GM19035 (cell line): ENCODE measurements around the gene OSBPL10.

Source experiments
- ATAC-seq: cut with Tn5 transposase; IDR thresholded peaks from one replicate; pipeline ENCODE4 v1.9.1; 2021; ENCODE audit not compliant: unreplicated experiment

OSBPL10 gene

DNA sequence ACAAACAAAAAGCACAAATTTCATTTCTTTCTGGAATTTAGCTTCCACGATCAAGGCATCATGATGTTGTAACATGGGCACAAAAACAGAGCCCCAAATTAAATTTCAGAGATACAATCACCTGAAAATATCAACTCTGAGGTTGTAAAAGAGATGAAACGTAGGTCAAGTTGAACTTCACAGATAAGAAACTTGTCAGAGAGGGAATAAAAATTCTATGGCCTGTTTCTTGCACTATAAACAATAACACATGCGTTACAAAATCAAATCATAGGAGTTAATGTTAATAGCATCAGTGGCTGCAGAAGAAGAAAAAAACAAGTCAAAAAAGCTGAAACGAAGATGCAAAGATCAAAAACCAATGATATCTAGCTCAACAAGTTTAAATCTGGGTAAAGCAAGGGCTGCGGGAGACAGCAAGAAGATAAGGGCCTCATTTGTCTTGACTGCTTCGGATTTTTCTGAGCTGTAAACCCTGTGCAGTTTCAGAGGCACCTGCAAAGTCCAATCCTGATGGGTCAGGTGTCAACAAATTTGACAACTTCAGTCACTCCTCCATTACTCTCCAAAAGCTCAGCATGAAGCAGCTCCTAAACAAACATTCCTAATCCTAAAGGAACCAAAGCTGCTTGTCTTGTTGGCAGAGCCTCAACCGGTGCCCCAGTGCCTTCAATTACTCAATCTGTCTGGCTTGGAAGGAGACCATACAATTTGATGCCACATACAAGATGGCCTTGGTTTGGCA is 228.6 kb downstream of the OSBPL10 start:
- no peak for ATAC-seq

DNA sequence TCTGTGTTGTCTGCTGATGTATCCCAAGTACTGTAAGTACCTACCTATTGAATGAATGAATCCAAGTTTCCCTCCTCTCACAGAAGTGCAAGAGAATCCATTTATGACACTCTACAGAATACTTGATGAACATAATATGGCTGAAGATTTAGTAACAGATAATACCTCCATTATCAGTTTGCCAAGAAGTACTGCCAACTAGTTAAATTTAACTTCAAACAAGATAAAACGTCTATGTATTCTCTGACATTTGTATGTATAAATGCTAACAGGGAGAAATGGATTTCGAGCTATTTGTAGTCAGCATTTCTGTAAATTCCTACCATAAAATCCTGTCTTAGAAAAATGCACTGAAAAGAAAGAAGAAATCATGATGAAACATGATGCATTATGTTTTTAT is 230.7 kb downstream of the OSBPL10 start:
- no peak for ATAC-seq

DNA sequence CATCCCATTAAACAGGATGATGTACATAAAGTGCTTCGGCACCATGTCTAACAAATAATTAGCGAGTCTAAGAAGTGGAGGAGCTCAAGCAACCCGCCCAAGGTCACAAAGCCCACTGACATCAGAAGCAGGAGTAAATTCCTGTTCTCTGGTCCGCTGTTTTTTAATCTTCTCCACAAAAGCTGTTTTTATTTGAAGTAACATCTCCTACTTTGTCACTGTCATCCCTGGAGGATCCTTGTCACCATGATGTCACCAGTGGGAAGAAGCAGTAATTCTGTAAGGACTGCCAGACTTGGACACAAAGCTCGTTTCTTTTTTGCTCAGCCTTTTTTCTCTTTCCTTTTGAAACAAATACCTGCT is 232.1 kb downstream of the OSBPL10 start:
- no peak for ATAC-seq

DNA sequence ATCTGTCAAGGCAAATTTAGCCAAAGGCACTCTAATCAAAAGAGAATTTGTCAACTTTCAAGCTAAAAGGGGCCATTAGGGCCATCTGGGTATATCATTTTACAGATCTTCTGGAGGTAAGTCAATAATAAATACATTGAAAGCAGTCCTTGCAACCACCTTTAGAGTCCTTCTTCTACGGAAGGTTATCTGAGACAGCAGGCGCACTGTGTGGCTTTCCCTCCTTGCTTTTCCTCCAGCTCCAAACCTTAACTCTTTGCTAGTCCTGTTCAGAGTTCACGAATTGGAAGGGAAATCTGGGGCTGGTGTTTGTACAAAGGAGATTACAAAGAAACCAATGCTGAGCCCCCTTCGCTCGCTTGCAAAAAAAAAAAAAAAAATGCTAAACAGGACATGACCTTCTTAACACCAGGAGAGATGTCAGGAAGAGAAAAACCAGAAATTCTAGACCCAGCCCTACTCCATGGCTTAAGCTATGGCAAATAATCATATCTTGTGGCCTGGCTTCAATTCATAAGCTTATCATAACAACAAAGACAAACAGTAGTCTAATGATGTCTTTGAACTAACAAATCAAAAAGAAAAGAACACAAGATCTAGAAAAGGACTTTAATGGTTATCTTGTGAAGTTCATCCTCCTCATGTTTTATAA is 232.7 kb downstream of the OSBPL10 start:
- no peak for ATAC-seq

DNA sequence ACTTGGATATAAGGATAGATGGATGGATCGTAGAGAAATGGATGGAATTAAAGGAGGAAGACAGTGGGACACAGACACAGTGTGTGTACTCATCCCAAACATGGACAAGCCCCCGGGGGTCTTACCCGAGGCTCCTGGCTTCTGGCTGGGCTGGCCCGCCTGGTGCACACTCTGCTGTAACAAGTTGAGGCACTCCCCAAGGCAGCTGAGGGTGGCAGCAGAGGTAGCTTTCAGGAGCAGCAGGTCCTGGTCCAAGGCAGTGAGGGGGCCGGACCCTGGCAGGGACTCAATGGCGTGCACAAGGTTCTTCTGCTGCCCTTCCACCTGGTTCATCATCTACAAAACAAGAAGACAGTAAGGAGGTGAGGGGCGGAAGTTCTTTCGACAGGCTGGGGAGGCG is 233.3 kb downstream of the OSBPL10 start:
- no peak for ATAC-seq

DNA sequence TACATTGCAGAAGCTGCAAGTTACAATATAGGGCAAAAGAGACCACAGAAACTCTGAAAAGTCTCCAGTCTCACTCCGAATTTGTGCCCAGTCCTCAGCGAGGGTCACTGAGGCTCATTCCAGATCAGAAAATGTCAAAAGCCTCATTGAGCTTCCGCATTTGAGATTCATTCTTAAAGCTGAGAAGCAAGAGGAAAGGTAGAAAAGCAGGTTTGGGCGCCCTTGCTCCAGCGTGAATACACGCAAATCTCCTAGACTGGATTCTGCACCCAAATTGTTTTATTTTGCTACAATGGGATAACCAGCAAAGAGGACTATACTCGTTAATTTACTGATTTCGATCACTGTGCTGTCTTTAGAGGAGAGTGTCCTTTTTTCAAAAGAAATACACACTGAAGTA is 236.1 kb downstream of the OSBPL10 start:
- no peak for ATAC-seq

DNA sequence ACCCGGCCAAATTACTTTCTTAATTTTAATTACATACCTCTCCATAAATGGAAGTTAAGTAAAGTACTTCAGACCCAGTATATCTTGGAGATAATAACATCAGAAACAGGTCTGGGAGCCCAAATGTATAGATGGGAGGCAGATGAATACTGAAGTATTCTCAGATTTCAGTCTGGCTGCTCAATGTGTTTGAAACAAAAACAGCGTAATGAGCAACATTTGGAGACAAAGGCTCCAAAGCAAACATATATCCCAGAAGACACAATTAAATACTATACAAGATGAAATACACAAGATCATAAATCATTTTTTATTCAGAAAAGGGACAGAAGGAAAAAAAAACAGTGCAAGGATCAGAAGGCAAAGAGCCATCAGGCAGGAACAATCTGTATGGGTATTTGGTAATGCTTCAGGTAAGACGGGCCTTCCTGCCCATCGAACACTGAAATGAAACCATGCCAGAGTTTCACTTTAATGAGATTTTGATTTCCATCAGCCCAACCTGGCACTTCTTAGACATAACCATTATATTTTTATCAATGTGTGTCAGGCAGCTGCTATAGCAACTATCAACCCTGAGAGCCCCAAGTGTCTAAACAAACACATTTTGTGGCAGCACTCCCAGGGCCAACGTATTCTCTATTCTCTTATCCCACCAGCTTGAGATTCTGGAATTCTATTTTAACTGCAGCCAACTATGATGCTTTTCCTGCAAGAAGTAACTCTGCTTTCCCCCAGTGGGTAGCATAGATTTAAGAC is 237.6 kb downstream of the OSBPL10 start:
- ATAC-seq = no peak

DNA sequence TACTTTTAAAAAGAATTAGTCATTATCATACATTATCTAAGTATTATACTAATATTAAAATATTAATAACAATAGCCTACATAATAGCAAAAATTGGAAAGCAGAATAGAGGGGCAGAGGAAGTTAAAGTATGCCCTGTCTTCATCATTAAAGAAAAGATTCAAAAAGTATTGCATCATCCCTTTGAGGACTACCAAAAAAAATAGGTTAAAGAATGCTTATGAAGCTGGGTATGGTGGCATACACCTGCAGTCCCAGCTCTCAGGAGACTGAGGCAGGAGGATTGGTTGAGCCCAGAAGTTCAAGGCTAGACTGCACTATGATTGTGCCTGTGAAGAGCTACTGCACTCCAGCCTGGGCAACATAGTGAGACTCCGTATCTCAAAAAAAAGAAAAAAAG is 240.7 kb downstream of the OSBPL10 start:
- ATAC-seq = no peak

DNA sequence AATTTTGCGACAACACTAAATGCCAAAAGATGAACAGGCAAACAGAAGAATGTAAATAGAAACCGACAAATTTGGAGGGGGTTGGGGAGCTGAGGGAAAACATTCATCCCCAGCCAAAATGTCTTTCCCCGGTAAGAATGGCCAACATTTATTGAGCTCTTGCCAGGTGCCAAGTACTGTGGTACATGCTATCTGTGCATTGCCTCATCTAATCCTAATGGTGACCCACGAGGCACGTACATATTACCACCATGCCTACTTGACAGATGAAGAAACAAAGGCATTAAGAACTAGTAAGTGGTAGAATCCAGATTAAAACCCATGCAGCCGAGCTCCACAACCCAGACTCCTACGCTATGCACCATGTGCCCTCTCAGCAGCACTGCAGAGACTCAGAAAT is 242.7 kb downstream of the OSBPL10 start:
- no peak for ATAC-seq

DNA sequence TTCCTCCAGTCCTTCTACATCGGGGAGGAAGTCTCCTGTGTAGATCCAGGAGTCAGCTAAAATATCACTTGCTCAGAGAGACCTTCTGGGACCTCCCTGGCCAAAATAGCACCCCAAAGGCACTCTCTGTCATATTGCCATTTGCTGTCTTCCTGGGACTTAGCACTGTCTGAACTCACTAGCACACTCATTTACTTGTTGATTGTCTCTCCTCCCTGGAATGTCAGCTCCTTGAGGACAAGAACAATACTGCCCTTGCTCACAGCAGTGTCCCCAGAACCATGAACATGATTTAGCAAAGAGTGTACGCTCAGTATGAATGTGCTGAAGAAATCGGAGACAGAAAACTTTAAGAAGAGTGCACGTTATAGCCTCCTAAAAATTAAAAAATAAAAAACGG is 245.4 kb downstream of the OSBPL10 start:
- no peak for ATAC-seq

DNA sequence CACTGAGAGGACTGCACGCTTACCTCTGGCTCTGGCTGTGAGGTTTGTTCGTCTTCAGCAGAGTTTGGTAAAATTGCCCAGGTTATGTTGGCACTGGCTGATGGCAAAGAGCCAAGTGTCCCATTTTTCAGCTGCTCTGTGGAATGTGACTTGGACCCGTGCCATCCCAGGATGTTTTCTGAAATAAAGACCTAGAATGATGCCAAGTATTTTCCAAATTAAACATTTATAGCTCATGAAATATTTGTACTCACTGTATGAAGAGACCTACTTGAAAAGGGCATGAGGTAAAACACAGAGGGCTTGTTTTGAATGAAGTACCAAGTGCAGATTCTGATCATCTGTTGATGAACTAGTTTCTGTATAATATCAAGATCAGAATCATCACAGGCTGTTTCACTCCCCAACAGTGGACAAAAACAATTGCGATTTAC is 247.8 kb downstream of the OSBPL10 start:
- ATAC-seq = no peak

DNA sequence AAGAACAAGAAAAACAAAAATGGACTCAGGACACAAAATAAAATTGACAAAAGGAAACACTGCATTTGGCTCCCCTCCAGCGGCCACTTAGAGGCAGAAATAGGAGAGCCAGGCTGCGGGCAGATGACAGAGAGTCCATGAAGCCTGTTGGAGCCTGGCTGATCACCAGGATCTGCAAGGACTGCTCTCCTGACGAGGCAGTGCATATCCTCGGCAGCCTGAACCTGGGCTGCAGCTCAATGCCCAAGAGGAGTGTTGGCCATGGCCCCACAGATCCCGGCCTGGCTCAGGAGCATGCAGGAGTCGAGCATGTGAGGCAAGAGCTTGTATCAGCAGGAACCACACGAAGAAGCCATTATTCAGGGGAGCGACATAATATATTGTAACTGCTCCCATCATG is 248.5 kb downstream of the OSBPL10 start:
- no peak for ATAC-seq

DNA sequence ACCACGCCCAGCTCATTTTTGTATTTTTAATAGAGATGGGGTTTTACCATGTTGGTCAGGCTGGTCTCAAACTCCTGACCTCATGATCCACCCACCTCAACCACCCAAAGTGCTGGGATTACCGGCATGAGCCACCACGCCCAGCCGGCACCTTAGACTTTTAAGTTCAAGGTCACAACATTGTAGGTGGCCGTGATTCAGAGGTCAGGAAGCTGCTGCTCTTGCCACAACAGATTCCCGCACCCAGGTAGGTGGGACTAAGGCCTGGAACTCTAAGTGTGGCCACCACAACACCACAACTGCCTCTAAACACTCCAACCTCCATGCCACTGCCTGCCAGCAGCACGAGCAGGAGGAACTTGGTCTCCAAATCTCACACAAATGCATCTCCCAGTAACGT is 251.5 kb downstream of the OSBPL10 start:
- ATAC-seq = no peak

DNA sequence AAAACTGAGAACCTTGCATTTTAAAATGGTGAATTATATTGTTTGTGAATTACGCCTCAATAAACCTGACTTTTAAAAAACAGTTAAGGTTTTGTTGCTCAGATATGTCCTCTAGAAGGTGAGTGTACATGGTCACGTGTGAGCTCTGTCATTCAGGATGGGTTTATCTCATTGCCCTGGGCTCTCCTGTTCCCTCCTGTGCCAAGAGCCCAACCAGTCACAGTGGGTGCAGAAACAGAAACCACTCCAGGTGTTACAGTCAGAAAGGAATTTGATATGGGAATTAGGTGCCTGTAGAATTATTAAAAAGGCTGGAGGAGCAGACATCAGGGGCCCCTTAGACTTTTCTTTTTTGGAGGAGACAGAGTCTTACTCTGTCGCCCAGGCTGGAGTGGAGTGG is 252.0 kb downstream of the OSBPL10 start:
- no peak for ATAC-seq

DNA sequence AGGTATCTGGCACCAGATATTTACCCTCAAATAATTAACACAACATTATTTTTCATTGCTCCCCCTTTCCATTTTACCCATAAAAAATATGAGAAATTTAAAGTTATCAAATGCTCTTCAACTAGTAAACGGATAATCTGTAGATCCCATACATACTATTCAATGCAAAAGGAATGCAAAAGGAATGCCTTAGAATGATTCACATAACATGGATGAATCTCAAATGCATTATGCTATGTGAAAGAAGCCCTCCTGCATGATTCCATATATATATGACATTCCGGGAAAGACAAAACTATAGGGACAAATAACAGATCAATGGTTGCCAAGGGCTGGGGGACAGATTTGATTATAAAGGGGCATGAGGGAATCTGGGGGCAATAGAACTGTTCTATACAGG is 252.7 kb downstream of the OSBPL10 start:
- no peak for ATAC-seq

DNA sequence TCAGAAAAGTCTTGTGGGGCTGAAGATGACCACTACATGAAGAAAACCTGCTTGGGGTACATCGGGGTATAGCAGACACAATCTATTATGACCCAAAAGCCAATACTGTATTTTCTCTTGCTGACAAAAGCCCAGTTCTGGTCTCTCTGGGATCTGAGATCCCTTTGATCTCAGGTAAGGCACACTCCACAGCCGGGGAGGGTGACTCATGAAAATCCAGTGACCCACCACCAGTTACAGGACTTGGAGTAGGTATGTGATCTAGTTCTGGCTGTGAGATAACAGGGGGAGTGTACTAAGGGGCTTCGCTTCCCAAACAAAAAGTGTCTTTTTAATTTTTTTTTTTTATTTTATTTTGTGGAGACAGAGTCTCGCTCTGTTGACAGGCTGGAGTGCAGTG is 255.1 kb downstream of the OSBPL10 start:
- ATAC-seq = no peak

DNA sequence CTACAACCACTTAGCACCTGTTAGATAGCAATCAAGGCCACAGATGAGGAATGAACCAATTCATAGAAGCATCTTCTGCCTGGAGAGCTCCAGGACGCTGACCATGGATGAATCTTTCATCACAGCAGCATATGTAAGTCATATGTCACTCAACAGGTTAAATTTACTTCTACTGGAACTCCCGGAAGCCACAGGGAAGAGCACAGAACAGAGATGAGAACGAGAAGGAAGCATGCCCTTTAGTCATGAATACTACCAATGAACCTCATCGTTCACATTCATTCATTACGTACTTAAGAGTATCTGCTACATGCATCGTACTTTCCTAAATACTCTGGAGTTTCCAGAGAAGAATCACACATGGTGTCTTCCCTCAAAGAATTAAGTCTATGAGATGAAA is 255.5 kb downstream of the OSBPL10 start:
- no peak for ATAC-seq

DNA sequence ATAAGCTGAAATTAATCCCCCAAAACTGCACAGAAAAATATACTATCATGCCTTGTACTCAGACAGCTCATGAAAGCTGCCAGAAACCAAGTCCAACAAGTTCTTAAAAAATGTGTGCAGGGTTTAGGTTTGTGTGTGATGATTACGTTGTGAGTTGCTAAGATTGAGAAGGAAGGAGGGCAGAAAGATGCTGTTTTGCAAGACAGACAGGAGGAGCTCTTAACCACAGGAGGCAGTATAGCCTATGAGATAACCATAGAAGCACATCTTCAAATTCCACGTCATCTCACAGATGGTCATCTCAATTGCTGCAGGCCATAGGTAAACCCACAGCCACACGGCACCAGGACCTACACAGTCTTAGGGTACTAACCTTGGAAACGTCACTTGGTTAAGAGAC is 256.4 kb downstream of the OSBPL10 start:
- no peak for ATAC-seq

DNA sequence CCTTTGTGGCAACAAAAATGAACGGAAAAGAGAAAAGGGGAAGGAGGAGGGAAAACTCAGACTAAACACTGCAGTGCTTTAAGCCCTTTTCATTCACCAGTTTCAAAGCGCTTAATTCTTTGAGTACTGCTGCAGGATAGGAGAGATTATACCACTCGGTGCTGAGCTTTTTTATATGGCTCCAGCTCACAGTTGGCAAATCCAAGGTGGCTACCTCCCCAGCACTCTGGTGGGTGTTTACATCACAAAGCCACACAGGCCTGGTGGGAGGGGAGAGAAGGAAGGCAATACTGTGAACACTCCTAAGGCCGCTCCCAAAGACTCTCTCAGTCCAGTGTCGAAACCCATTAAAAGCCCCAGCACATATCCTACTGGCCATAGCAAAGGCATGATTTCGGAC is 256.9 kb downstream of the OSBPL10 start:
- no peak for ATAC-seq

DNA sequence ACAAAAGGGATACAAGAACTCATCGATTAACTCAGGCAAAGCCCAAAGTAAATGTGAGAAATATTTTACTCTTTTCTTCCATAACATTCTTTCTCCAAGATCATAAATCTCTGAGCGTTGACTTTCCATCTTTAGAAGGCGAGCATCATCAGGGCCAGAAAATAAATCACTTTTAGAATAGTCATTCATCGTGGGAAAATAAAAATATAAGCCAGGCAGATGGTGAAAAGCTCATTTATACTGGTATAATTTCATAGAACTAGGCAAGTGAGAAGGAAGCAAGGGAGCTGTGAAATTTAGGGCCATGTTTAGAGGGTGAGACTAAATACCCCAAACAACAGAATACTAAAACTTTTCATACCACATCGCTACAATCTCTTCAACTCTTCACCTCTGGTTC is 257.4 kb downstream of the OSBPL10 start:
- no peak for ATAC-seq

DNA sequence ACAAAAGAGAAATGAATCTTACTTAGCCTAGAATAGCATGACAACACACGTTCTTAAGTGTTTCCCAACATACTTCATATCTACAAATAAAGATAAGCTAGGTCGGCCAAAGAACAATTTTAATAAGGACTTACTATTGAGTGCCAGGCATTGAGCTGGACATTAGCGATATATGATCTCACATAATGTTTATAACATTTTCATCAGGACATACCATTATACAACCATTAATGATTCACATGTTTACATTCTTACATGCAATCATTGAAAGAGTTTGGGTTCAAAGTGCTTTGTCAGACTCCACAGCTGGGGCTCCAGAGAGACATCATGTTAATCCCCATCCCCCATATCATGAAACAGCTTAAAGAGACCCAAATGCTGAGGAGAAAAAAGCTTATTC is 259.4 kb downstream of the OSBPL10 start:
- no peak for ATAC-seq
